ENCODE results near the gene TMEM150A.
"Not testable (repeated sequence)": the region's sequence is repeated elsewhere in the genome, so short reads cannot be mapped to it uniquely, and the experiment has no call there.

TMEM150A gene

GRCh38 chr2:85611705-85612587 is 9.4 kb upstream of the TMEM150A start, which contains the start of gene C2orf68:
Gene C2orf68 (minus strand): TSS chr2:85612066. CDS start chr2:85611984, 82 bp downstream.
- peak; percentile 91 for DNase-seq

- DNase-seq, result no peak
Observed at GRCh38 chr2:85611217-85611704, 8.8 kb upstream of the TMEM150A start.

- DNase-seq, result no peak
Observed at GRCh38 chr2:85607268-85608215, 5.0 kb upstream of the TMEM150A start.

GRCh38 chr2:85606116-85606455 is 3.6 kb upstream of the TMEM150A start:
- DNase-seq, result no peak

- no peak for DNase-seq
Observed at GRCh38 chr2:85605406-85606115, 3.1 kb upstream of the TMEM150A start.

GRCh38 chr2:85604568-85605339 is 2.3 kb upstream of the TMEM150A start:
- DNase-seq, result no peak

- DNase-seq, result not testable (repeated sequence)
Observed at GRCh38 chr2:85604133-85604444, 1.6 kb upstream of the TMEM150A start.

GRCh38 chr2:85601771-85602475 is 575 bp downstream of the TMEM150A start:
- peak; percentile 47 for DNase-seq

GRCh38 chr2:85600951-85601770 is 1.3 kb downstream of the TMEM150A start:
- DNase-seq, result no peak

- DNase-seq, result no peak
Observed at GRCh38 chr2:85600235-85600575, 2.3 kb downstream of the TMEM150A start.

GRCh38 chr2:85599468-85600234 is 2.8 kb downstream of the TMEM150A start:
- no peak for DNase-seq

GRCh38 chr2:85598594-85599340 is 3.7 kb downstream of the TMEM150A start:
- peak; percentile 4 for DNase-seq

GRCh38 chr2:85597241-85597640 is 5.3 kb downstream of the TMEM150A start:
- DNase-seq, result no peak

GRCh38 chr2:85596486-85597143 is 5.9 kb downstream of the TMEM150A start:
- peak; percentile 1 for DNase-seq

- DNase-seq, result peak; percentile 13
Observed at GRCh38 chr2:85596026-85596333, 6.5 kb downstream of the TMEM150A start.

GRCh38 chr2:85595301-85596025 is 7.0 kb downstream of the TMEM150A start, which contains the start of gene RNF181:
Gene RNF181 (plus strand): TSS chr2:85595745. CDS start chr2:85595764, 19 bp downstream.
- peak; percentile 94 for DNase-seq

GRCh38 chr2:85594715-85595300 is 7.7 kb downstream of the TMEM150A start:
- DNase-seq, result no peak
